Glomerular endothelial cell (primary cell): ENCODE measurements around the gene PIRT. TPM values are rescaled to one million over a fixed set of nuclear protein-coding genes. Genes with fewer than 3 reads are reported as not detected.

ENCODE experiments used
- DNase-seq: peaks from one replicate; pipeline ENCODE4 v3.0.0-alpha.2; 2011; ENCODE audit warnings: low read depth, low spot score; ENCODE audit errors: extremely low read depth
- total RNA-seq: library from RNA; depleted of rRNA; stranded (reverse); fragments of >200 nt; gene quantifications from 2 replicates; pipeline ENCODE4 v1.2.3, GENCODE V29; 2015

Gene PIRT
- total RNA-seq, 1 donor from 2014 or later: not detected

- DNase-seq: no peak
Measured at GRCh38 chr17:10821770-10822169, 16.1 kb downstream of the PIRT start.

DNA sequence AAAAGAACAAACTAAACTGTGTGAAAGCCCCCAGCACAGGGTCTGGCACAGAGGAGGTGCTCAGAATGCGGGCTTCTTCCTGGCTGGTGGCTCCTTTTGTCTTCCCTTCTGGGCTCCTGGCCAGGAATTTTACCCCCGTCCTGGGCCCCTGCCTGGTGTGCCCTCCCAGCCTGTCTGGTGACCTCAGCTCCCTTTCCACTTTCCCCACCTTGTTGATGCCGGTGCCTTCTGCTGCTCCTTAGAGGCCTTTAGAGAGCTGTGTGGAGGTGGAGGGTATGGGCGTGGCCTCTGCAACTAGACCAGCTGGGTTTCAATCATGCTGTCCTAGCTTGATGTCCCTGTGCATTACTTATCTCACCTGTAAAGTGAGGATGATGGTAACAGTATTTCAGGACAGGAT lies 16.8 kb downstream of the PIRT start:
- no peak for DNase-seq

- DNase-seq: no peak
Measured at GRCh38 chr17:10815319-10815718, 22.6 kb downstream of the PIRT start.

GRCh38 chr17:10814075-10814474 lies 23.8 kb downstream of the PIRT start:
- no peak for DNase-seq

GRCh38 chr17:10812674-10813073 lies 25.2 kb downstream of the PIRT start:
- DNase-seq: no peak

- no peak for DNase-seq
Measured at GRCh38 chr17:10809605-10810004, 28.3 kb downstream of the PIRT start.

GRCh38 chr17:10807704-10808128 lies 30.2 kb downstream of the PIRT start:
- DNase-seq: no peak

GRCh38 chr17:10806545-10807262 lies 31.2 kb downstream of the PIRT start:
- DNase-seq: no peak

GRCh38 chr17:10805911-10806310 lies 32.0 kb downstream of the PIRT start:
- DNase-seq: no peak

- DNase-seq: no peak
Measured at GRCh38 chr17:10804546-10804945, 33.3 kb downstream of the PIRT start.

GRCh38 chr17:10803830-10804475 lies 33.9 kb downstream of the PIRT start, which contains the start of gene TMEM238L:
Gene TMEM238L (minus strand): TSS chr17:10804099. CDS start chr17:10803963, 136 bp downstream.
- no peak for DNase-seq

DNA sequence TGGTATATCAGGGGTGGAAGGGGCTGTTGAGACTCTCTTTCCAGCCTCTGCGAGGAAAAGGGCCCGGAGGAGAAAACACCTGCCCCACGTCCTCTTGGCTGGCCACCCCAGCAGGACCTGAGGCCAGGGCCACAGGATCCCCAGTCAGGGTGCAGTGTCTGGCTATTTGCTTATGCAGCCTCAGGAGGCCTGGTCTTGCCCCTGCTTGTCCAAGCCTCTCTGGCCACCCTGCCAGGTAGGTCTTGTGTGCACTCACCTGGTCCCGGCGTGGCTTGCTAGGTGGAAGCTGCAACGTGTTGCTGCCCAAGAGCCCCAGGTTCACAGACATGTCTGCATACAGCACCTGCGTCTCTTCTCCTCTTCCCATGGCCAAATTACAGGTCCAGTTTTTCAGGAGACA lies 34.5 kb downstream of the PIRT start:
- no peak for DNase-seq

DNA sequence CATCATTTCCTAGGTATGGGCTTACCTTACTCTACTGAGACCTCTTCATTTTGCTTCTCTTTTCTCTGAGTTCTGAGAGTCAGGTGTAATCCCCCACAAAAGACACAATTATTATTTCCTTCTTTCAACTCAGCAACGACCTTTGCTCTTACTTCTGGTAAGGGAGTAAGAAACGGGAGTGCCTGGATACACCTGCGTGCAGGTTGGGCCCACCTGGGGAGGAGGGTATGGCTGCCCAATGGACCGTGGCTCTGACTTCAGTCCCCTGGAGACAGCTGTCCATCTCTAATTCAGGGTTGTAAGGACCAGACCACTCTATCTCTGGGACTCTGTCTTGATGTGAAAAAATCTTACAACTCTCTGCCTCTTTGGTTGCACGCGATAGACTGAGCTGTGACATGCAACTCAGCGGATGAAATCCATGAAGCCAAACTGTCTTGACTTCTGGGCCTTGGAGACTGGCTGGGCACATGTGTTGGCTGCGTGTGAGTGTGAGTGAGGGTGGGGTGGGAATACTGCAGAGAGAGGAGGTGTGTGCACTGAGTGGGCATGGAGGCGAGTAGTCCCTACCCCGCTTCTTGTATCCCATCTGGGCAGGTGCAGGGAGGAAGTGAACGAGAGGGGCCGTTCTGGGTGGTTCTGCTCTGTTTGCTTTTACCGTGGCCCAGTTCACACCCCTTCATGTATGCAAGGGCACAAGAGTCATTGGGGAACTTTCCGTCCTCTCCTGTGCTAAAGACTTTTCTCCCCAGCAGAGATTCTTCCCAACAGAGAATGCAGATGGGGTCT lies 35.2 kb downstream of the PIRT start:
- no peak for DNase-seq

GRCh38 chr17:10799407-10799806 lies 38.5 kb downstream of the PIRT start:
- DNase-seq: no peak

DNA sequence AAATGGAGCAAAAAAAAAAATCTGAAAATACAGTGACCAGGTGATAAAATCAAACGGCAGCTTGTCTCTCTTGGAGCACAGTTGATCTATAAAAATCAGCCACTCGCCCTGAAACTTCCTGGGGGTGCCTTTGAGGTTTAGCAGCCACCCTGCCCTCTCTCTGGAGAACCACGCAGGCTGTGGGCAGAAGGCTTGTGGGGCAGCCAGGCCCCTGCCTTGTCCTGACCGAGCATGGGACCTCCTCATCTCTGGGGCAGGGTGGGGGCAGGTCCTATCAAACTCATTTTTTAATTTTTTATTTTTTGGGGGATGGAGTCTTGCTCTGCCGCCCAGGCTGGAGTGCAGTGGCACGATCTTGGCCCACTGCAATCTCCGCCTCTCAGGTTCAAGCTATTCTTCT lies 39.0 kb downstream of the PIRT start:
- no peak for DNase-seq

DNA sequence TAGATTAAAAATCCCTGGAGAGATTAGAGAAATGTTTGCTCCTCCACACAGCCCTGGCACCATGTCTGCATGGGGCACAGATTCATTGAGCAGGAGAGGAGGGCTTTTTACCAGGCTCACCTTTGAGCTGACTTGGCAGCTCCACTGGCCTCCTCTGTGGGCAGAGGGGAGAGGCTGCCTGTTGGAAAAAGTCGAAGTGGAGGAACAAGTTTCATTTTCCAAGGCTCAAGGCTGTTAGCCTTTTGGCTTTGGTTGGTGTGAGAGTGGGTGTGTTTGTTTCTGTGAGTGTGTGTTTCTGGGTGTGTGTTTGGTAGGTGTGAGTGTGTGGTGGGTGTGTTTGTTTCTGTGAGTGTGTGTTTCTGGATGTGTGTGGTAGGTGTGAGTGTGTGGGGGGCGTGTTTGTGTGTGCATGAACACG lies 39.5 kb downstream of the PIRT start:
- no peak for DNase-seq

DNA sequence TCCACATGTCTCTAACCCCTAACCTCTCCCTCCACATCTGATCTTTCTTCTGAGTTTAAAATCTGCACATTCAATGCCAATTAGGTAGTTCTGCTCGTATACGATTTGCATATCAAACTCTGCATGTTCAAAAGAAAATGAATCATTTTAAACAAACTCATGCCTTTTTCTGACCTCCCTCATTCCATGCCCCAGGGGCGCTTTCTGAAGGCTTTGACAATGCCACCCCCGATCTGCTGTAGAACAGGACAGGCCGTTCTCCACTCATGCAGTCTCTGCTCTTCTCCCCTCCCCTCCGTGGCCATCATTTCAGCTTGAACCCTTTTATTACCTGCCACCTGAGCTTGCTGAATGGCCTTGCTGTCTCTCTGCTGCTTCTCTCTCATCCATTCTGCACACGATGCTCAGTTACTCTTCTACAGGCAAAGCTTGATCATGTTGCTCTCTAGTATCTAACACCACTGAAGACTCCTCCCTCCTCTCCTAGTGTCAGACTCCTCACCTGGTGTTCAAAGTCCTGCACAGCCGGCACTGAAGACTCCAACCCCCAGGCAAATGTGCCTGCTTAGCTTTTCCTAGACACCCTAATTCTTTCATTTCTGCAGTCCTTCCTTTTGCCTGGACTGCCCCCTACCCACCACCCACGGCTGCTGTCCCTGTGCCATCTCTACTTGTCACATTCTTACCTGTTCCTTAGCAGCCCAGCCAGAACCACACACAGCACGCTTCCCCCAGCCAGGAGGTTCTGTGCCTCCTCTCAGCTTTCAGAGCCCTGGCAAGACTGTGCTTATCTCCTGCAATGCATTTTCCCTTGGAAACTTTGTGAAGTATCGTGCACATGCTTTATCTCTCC lies 40.2 kb downstream of the PIRT start:
- DNase-seq: no peak

DNA sequence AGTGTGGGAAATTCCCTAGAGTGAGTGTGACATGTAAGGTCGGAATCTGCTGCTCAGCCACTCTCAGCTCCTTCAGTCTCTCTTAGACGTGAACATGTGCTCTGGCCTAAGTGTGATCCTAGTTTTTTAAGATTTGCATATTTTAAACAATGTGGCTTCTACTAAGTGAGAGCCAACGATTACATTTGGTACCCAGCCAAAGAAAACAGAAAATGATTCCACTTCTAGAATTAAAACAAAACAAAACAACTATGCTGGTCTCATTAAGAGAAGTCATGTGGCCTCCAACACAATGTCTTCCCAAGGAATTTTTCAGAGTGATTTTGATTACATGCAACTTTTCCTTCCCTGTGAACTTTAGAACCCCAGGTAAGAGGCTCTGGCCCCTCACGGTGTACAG lies 44.1 kb downstream of the PIRT start:
- DNase-seq: no peak

- no peak for DNase-seq
Measured at GRCh38 chr17:10793256-10793655, 44.6 kb downstream of the PIRT start.

GRCh38 chr17:10792151-10792550 lies 45.7 kb downstream of the PIRT start:
- DNase-seq: no peak
